ENCODE data around the gene PPP3CB.

Gene PPP3CB

DNA sequence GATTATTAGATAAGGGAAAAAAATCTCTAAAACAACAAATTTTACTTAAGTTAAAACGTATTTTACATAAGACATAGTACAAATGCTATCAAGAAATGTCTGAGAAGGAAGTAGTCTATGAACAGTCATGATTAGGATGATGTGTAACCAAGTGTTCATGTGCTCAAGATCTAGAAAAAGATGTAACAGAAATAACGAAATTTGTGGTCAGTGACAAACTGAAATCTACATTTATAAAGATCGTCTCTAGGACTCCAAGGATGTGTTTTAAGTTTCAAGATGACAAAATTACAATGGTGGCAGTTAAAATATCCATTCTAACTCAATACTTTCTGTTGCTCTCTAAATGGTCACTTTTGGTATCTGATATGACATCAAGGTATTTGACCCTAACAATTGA, 17.2 kb downstream of the PPP3CB start:
- no peak for DNase-seq

DNA sequence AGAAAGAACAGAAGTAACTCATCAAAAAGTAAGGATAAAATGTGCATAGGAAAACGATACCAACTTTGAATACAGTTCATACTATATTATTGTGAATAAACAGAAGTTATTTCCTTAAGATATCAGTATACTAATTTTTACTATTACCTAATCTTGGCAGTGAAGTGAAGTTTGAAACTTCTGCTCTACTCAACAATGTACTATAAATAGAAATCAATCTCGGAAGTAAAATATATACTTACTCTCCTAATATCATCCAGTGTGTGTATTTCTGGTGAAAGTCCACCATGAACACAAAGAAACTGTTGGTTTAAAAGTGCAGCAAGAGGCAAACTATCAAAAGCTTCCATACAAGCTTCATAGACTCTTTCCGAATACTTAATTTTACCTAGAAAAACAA, 24.6 kb downstream of the PPP3CB start:
- DNase-seq: no peak

- DNase-seq: no peak
Measured at GRCh38 chr10:73469579-73469978, 26.2 kb downstream of the PPP3CB start.

- no peak for DNase-seq
Measured at GRCh38 chr10:73467206-73467605, 28.6 kb downstream of the PPP3CB start.

DNA sequence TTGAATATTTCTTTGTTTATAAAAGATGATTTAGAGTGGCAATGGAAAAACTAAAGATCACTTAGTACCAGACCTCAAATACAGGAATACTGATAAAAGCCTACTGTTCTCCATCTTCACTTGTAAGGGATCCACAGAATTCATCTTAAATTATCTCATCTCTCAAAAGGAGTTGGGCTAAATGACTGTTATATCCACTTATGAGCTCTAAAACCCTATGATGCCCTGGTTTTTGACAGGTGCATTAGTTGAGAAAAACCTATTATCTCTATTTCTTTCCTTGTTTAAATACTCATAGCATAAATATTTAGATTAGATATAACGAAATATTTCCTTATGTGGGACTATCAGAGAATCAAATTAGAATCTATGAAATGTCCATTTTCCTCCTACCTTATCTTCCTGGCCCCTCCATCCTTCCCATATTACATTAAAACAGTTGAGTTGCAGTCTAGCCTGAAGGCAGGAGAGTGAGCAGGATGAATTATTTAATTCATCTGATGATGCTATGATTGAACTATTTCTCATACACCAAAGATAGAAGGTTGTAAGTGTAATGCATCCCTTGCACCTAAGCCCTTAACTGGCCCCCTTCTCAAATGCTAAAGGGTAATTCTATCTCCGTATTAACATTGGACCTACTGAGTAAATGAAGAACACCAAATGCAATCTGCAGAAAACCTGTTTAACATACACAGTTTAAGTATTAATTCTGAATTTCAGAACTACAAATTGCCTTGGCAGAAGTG, 29.7 kb downstream of the PPP3CB start:
- DNase-seq: no peak

GRCh38 chr10:73460897-73461296, 34.9 kb downstream of the PPP3CB start:
- DNase-seq: no peak

DNA sequence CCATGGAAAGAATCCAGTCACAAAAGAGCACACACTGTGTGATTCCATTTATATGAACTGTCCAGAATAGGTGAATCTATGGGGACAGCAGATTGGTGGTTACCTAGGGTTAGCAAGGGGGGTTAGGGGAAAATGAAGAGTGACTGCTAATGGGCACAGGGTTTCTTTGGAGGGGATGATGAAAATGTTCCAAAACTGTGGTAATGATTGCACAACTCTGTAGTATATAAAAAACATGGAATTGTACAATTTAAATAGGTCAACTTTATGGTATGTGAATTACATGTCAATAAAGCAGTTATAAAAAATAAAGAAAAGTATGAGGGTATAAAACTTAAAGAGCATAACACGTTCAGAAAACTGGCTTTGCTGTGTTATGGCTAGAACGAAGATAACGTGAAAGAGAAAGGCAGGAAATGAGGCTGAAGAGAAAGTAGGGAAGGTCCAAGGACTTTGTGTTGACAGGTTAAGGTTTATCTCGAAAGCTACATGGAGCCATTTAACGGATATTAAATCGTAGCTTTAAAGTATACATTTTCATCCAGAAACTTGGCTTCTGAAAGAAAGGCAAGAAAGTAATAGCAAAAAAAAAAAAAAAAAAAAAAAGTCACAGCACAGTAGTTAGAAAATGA, 36.0 kb downstream of the PPP3CB start:
- DNase-seq: no peak

- no peak for DNase-seq
Measured at GRCh38 chr10:73456187-73456890, 39.5 kb downstream of the PPP3CB start.

DNA sequence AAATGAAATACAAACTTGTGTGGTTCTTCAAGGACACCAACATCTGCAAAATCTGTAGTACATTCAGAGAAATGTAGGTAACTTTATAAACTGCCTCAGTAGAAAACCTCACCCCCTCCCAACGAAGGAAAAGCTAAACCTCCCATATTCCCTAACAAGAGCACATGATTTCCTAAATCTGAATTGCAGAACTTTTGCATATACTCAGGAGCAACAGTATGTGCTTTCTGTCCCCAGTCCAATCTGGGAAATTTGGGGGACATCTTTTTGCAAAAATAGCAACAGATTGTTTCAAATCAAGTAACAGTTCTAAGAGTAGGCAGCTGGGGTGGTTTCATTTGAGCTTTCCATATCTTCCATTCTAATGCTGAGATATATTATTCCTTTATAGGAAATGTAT, 46.7 kb downstream of the PPP3CB start:
- no peak for DNase-seq

- no peak for DNase-seq
Measured at GRCh38 chr10:73448384-73448783, 47.4 kb downstream of the PPP3CB start.

- DNase-seq: no peak
Measured at GRCh38 chr10:73446926-73447325, 48.9 kb downstream of the PPP3CB start.

GRCh38 chr10:73444457-73444856, 51.4 kb downstream of the PPP3CB start:
- no peak for DNase-seq

DNA sequence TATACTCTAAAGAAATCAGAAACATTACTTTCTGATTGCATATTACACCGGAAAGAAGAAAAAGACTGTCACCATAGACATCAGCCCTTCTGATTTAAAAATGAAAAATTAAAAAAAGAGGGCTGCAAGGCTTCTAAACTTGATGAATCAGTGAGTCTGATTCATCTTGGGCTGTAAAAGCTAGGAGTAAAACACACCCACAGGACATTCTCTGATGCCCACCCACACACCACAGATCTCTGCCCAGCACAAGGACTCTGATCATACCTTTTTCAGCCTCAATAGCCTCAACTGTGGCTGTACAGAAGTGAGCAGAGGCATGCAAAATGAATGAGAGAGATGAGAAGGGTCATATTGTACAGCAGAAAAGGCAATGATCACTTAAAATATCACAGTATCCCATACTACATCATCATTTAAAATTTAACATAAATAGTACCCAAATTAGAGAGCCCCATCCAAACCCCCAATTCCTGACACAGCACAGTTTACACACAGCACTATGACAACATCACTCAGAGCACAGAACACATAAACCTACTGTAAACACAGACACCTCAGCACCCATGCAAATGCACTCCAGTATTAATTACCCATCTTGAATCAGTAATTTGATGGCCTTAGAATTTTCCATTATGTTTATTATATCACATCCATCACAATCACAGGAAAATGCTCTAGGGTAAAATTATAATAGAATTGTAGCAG, 56.1 kb downstream of the PPP3CB start:
- no peak for DNase-seq

DNA sequence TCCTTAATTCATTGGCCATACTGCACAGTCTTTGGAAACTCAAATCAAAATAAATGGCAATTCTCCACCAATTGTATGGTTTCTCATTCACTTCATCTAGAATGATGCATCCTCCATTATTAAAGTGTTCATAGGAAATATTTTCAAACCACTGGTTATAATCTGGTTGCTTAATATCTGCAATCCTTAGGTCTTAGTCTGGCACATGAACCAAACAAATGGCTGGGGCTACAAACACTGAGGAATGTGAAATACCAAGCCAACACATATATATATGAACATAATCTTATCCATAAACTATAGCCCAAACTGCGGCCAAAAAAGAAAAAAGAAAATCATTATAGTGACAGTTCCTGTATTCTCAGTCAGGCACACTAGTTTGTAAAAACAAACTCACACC, 56.8 kb downstream of the PPP3CB start:
- no peak for DNase-seq

- DNase-seq: no peak
Measured at GRCh38 chr10:73433538-73433867, 62.3 kb downstream of the PPP3CB start, which contains the start of gene MSS51. TSS of gene MSS51 (minus strand) at chr10:73433561. CDS start at chr10:73428284, 5,277 bp downstream.

DNA sequence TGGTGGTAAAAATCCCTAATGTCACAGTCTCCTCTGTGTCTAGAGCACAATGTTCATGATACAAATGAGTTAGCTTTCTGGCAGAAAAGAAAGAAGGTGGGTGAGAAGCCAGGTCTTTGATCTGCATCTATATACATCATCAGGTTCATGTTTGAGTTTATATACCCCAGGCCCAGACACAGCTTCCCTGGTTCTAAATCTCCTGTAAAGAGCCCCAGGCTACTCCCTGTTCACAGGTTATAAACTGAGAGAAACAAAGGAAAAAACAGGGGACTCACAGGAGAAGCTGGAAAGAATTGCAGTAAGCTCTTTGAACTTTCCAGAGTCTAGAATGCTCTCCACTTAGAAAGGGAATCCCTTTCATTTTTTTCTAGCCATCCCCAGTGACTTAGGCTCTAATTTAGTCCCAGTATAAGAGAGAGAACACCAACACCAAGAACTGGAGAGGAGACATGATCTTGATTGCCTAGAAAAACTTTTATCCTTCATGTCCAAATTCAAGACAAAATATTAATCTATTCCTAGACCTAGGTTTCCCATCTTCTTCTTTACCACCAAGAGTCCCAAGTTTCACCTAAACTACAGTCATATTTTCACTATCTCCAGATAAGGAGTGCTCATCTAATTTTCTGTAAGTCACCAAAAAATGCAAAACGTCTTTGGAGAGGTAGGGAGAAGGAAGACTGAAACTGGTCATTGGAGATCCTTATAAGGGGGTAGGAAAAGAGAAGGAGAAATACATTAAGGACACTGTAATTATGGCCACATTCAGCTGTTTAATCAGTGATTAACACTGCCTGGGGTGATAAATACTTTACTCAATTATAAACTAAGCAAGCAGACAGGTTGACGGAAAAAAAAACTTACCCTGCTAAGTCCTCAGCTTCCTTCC, 62.9 kb downstream of the PPP3CB start:
- DNase-seq: no peak

- DNase-seq: no peak
Measured at GRCh38 chr10:73426318-73426717, 69.5 kb downstream of the PPP3CB start.

- no peak for DNase-seq
Measured at GRCh38 chr10:73424478-73424877, 71.3 kb downstream of the PPP3CB start.

DNA sequence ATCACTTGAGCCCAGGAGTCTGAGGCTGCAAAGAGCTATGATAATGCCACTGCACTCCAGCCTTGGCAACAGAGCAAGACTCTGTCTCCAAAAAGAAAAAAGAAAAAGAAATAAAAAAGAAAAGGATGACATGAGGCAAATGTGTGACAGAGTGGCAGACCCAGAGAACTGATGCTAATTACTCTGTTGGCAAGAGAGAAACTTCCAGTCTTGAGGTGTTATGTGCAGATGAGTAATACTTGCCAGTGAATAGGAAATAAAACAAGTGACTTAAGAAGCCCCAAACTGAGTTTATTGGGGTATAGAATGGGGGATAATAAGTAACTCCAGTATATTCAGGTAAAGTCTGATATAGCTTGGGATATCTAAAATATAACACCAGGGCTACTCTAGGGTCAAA, 72.5 kb downstream of the PPP3CB start:
- DNase-seq: no peak

DNA sequence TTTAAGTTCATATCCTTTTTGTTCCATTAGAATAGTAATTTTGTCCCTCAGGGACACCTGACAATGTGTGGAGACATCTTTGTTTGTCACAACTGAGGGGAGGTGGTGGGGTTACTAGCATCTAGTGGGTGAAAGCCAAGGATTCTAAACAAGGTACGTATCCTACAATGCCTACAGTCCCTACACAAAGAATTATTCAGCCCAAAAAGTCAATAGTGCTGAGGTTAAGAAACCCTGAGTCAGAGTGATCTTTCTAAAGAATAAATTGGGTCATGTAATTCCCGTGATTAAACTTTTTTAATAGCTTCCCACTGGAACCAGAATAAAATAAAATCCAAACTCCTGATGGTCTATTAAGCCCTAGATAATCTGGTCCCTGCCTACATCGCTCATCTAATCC, 79.3 kb downstream of the PPP3CB start:
- DNase-seq: no peak

DNA sequence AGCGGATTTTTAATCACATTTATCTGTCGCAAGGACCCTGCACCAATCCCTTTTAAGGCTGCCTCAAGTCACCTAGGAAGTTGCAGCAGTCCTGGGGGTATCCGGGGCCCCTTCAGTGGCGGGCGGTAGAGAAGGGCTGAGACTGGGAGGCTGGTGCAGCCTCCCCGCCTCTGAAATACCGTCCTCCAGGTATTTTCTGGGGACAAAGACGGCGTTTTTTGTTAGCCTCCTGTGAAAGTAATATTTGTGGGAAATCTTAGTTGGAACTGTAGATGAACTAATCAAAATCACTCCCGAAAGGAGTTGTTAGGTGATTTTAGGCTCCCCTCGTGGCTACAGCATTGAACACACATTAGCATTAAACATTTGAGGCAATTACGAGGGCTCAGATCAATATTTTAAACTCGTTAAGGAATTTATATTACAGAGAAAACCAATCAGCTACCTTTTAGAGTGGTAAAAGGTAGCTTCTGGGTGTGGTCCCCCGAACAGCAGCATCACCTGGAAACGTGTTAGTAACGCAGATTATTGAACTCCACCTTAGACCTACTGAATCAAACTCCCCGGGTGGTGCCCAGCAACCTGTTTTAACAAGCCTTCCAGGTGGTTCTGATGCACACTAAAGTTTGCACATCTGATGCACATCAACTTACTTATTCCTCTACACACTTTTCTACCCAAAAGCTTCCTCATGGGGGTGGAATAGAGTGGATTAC, 81.4 kb downstream of the PPP3CB start:
- DNase-seq: no peak
